ENCODE results near the gene PCDHA11.
"Not testable (repeated sequence)": the region's sequence is repeated elsewhere in the genome, so short reads cannot be mapped to it uniquely, and the experiment has no call there.

PCDHA11 gene

GRCh38 chr5:140862441-140863295 is 6.1 kb upstream of the PCDHA11 start:
- H3K27me3 ChIP-seq (ENCODE audit: control insufficient read depth, insufficient read depth, low read length) = no peaks in the 10 kb centered on the region
- H3K4me3 ChIP-seq (ENCODE audit: low read length) = no peak overlapping the region
- H3K9me3 ChIP-seq (ENCODE audit: control insufficient read depth, low read depth, low read length) = no peaks in the 10 kb centered on the region

GRCh38 chr5:140869555-140869886 is 764 bp downstream of the PCDHA11 start:
- no peak overlapping the region for H3K27ac ChIP-seq (ENCODE audit: low read length)
- H3K4me1 ChIP-seq (ENCODE audit: control insufficient read depth, low read depth, low read length) = peaks cover 2% of the 10 kb centered on the region
- H3K36me3 ChIP-seq (ENCODE audit: control insufficient read depth, low read depth, low read length) = no peaks in the 10 kb centered on the region
- H3K9ac ChIP-seq (ENCODE audit: low read length) = no peak overlapping the region
- no peaks in the 10 kb centered on the region for H3K27me3 ChIP-seq (ENCODE audit: control insufficient read depth, insufficient read depth, low read length)
- H3K9me3 ChIP-seq (ENCODE audit: control insufficient read depth, low read depth, low read length) = no peaks in the 10 kb centered on the region
- no peak overlapping the region for H3K4me3 ChIP-seq (ENCODE audit: low read length)

More at GRCh38 chr5:140862441-140863295, 6.1 kb upstream of the PCDHA11 start:
- no peaks in the 10 kb centered on the region for H3K4me1 ChIP-seq (ENCODE audit: control insufficient read depth, low read depth, low read length)
- H3K36me3 ChIP-seq (ENCODE audit: control insufficient read depth, low read depth, low read length) = no peaks in the 10 kb centered on the region
- no peak overlapping the region for H3K27ac ChIP-seq (ENCODE audit: low read length)
- no peak overlapping the region for H3K9ac ChIP-seq (ENCODE audit: low read length)

GRCh38 chr5:140870221-140871201 is 1.8 kb downstream of the PCDHA11 start:
- no peak overlapping the region for H3K27ac ChIP-seq (ENCODE audit: low read length)
- no peaks in the 10 kb centered on the region for H3K36me3 ChIP-seq (ENCODE audit: control insufficient read depth, low read depth, low read length)
- no peak overlapping the region for H3K4me3 ChIP-seq (ENCODE audit: low read length)
- H3K4me1 ChIP-seq (ENCODE audit: control insufficient read depth, low read depth, low read length) = peaks cover 2% of the 10 kb centered on the region
- H3K9me3 ChIP-seq (ENCODE audit: control insufficient read depth, low read depth, low read length) = no peaks in the 10 kb centered on the region
- no peak overlapping the region for H3K9ac ChIP-seq (ENCODE audit: low read length)
- H3K27me3 ChIP-seq (ENCODE audit: control insufficient read depth, insufficient read depth, low read length) = no peaks in the 10 kb centered on the region

- H3K9me3 ChIP-seq (ENCODE audit: control insufficient read depth, low read depth, low read length) = no peaks in the 10 kb centered on the region
Measured at GRCh38 chr5:140875085-140876065, 6.6 kb downstream of the PCDHA11 start, which contains the start of gene PCDHA12. Gene PCDHA12, plus strand, starts transcription at chr5:140875308. Its CDS starts 165 bp downstream, at chr5:140875473.

GRCh38 chr5:140876541-140877261 is 7.9 kb downstream of the PCDHA11 start:
- H3K36me3 ChIP-seq (ENCODE audit: control insufficient read depth, low read depth, low read length); H3K27ac ChIP-seq (ENCODE audit: low read length); H3K9ac ChIP-seq (ENCODE audit: low read length); H3K4me1 ChIP-seq (ENCODE audit: control insufficient read depth, low read depth, low read length); H3K9me3 ChIP-seq (ENCODE audit: control insufficient read depth, low read depth, low read length); H3K27me3 ChIP-seq (ENCODE audit: control insufficient read depth, insufficient read depth, low read length): not testable (repeated sequence)
- H3K4me3 ChIP-seq (ENCODE audit: low read length) = peak overlapping the region; percentile 92

More at GRCh38 chr5:140875085-140876065, 6.6 kb downstream of the PCDHA11 start, which contains the start of gene PCDHA12:
- Histone ChIP-seq H3K27me3 (ENCODE audit: control insufficient read depth, insufficient read depth, low read length) (no peaks in the 10 kb centered on the region), H3K9ac (ENCODE audit: low read length) (peak within 1 kb of the TSS; percentile 90), H3K4me3 (ENCODE audit: low read length) (peak within 1 kb of the TSS; percentile 92), H3K27ac (ENCODE audit: low read length) (peak within 1 kb of the TSS; percentile 74), H3K4me1 (ENCODE audit: control insufficient read depth, low read depth, low read length) (peaks cover 2% of the 10 kb centered on the region), H3K36me3 (ENCODE audit: control insufficient read depth, low read depth, low read length) (no peaks in the 10 kb centered on the region)

- Histone ChIP-seq H3K27me3 (ENCODE audit: control insufficient read depth, insufficient read depth, low read length) (no peaks in the 10 kb centered on the region), H3K4me1 (ENCODE audit: control insufficient read depth, low read depth, low read length) (peaks cover 2% of the 10 kb centered on the region), H3K9ac (ENCODE audit: low read length) (no peak overlapping the region), H3K27ac (ENCODE audit: low read length) (no peak overlapping the region), H3K4me3 (ENCODE audit: low read length) (no peak overlapping the region), H3K9me3 (ENCODE audit: control insufficient read depth, low read depth, low read length) (no peaks in the 10 kb centered on the region), H3K36me3 (ENCODE audit: control insufficient read depth, low read depth, low read length) (no peaks in the 10 kb centered on the region)
Measured at GRCh38 chr5:140877262-140877581, 8.5 kb downstream of the PCDHA11 start.

- Histone ChIP-seq H3K9ac (ENCODE audit: low read length) (peak within 1 kb of the TSS; percentile 51), H3K4me3 (ENCODE audit: low read length) (peak within 1 kb of the TSS; percentile 66), H3K9me3 (ENCODE audit: control insufficient read depth, low read depth, low read length) (no peaks in the 10 kb centered on the region), H3K36me3 (ENCODE audit: control insufficient read depth, low read depth, low read length) (no peaks in the 10 kb centered on the region), H3K27ac (ENCODE audit: low read length) (no peak within 1 kb of the TSS), H3K27me3 (ENCODE audit: control insufficient read depth, insufficient read depth, low read length) (no peaks in the 10 kb centered on the region), H3K4me1 (ENCODE audit: control insufficient read depth, low read depth, low read length) (no peaks in the 10 kb centered on the region)
Measured at GRCh38 chr5:140881889-140882590, 13.3 kb downstream of the PCDHA11 start, which contains the start of gene PCDHA13. Gene PCDHA13, plus strand, starts transcription at chr5:140882124. Its CDS starts 145 bp downstream, at chr5:140882269.

GRCh38 chr5:140882591-140882899 is 13.8 kb downstream of the PCDHA11 start:
- Histone ChIP-seq H3K27ac (ENCODE audit: low read length) (no peak overlapping the region), H3K9me3 (ENCODE audit: control insufficient read depth, low read depth, low read length) (no peaks in the 10 kb centered on the region), H3K9ac (ENCODE audit: low read length) (peak overlapping the region; percentile 51), H3K4me3 (ENCODE audit: low read length) (peak overlapping the region; percentile 66), H3K27me3 (ENCODE audit: control insufficient read depth, insufficient read depth, low read length) (no peaks in the 10 kb centered on the region), H3K4me1 (ENCODE audit: control insufficient read depth, low read depth, low read length) (no peaks in the 10 kb centered on the region), H3K36me3 (ENCODE audit: control insufficient read depth, low read depth, low read length) (no peaks in the 10 kb centered on the region)

GRCh38 chr5:140883373-140883772 is 14.6 kb downstream of the PCDHA11 start:
- Histone ChIP-seq H3K9ac (ENCODE audit: low read length) (no peak overlapping the region), H3K27me3 (ENCODE audit: control insufficient read depth, insufficient read depth, low read length) (no peaks in the 10 kb centered on the region), H3K4me1 (ENCODE audit: control insufficient read depth, low read depth, low read length) (no peaks in the 10 kb centered on the region), H3K9me3 (ENCODE audit: control insufficient read depth, low read depth, low read length) (no peaks in the 10 kb centered on the region), H3K27ac (ENCODE audit: low read length) (no peak overlapping the region), H3K36me3 (ENCODE audit: control insufficient read depth, low read depth, low read length) (no peaks in the 10 kb centered on the region), H3K4me3 (ENCODE audit: low read length) (no peak overlapping the region)

Measured in iPS-18a (cell line).